GM23248 (cell line): ENCODE measurements around the gene APBA3. TPM values are rescaled to one million over a fixed set of nuclear protein-coding genes. Genes with fewer than 3 reads are reported as not detected.

Experiments
- DNase-seq: peaks from one replicate; pipeline ENCODE4 v3.0.0-alpha.2; 2015
- H2AFZ ChIP-seq: fragments of 200-600 bp; sonication (generic); 2 replicates; pipeline ENCODE4 v1.6.1; 2016; ENCODE audit warnings: antibody characterized with exemption
- H3F3A ChIP-seq: fragments of 200-600 bp; sonication (generic); 2 replicates; pipeline ENCODE4 v1.6.1; 2016; ENCODE audit warnings: mild to moderate bottlenecking, antibody characterized with exemption, mixed run types; ENCODE audit not compliant: insufficient read depth
- H3K27ac ChIP-seq: fragments of 200-600 bp; sonication (generic); 2 replicates; pipeline ENCODE4 v1.5.1; 2016; ENCODE audit warnings: mild to moderate bottlenecking
- H3K27me3 ChIP-seq: fragments of 200-600 bp; sonication (generic); replicated peaks from 2 replicates; pipeline ENCODE4 v1.6.1; 2016; ENCODE audit warnings: mild to moderate bottlenecking; ENCODE audit not compliant: insufficient read depth
- H3K36me3 ChIP-seq: fragments of 200-600 bp; sonication (generic); 2 replicates; pipeline ENCODE4 v1.6.1; 2016; ENCODE audit warnings: low read depth, mild to moderate bottlenecking
- H3K4me1 ChIP-seq: fragments of 200-600 bp; sonication (generic); 2 replicates; pipeline ENCODE4 v1.6.1; 2016; ENCODE audit warnings: mild to moderate bottlenecking; ENCODE audit not compliant: insufficient read depth
- H3K4me2 ChIP-seq: fragments of 200-600 bp; sonication (generic); one replicate; pipeline ENCODE4 v1.6.1; 2016; ENCODE audit warnings: mild to moderate bottlenecking; ENCODE audit not compliant: unreplicated experiment
- H3K4me3 ChIP-seq: fragments of 200-600 bp; sonication (generic); 2 replicates; pipeline ENCODE4 v1.5.1; 2016; ENCODE audit warnings: mild to moderate bottlenecking
- H3K79me2 ChIP-seq: fragments of 200-600 bp; sonication (generic); 2 replicates; pipeline ENCODE4 v1.6.1; 2016; ENCODE audit warnings: mild to moderate bottlenecking; ENCODE audit not compliant: insufficient read depth
- H3K9ac ChIP-seq: fragments of 200-600 bp; sonication (generic); 2 replicates; pipeline ENCODE4 v1.6.1; 2016; ENCODE audit warnings: mild to moderate bottlenecking
- H3K9me2 ChIP-seq: fragments of 200-600 bp; sonication (generic); 2 replicates; pipeline ENCODE4 v1.6.1; 2016; ENCODE audit warnings: mixed run types, mild to moderate bottlenecking, moderate library complexity; ENCODE audit not compliant: insufficient read depth
- H3K9me3 ChIP-seq: fragments of 200-600 bp; sonication (generic); one replicate; pipeline ENCODE4 v1.6.1; 2017; ENCODE audit warnings: low read depth
- H4K20me1 ChIP-seq: fragments of 200-600 bp; sonication (generic); 2 replicates; pipeline ENCODE4 v1.6.0; 2016; ENCODE audit not compliant: insufficient read depth
- EZH2 ChIP-seq: fragments of 200-600 bp; sonication (generic); IDR thresholded peaks from 2 replicates; pipeline ENCODE4 v1.6.1; 2018; ENCODE audit warnings: antibody characterized with exemption, mild to moderate bottlenecking; ENCODE audit not compliant: insufficient read depth, poor library complexity, severe bottlenecking
- EZH2phosphoT487 ChIP-seq: fragments of 200-600 bp; sonication (generic); IDR thresholded peaks from 2 replicates; pipeline ENCODE4 v1.6.1; 2018; ENCODE audit warnings: antibody characterized with exemption, moderate library complexity, mild to moderate bottlenecking, low read depth; ENCODE audit not compliant: insufficient read depth
- WGBS, 2 experiments: methylation state at CpG; one replicate each; pipeline ENCODE4 v1.1.6; 2015 to 2017; ENCODE audit warnings: low lambda C conversion rate in 2 of 2, low coverage in 1 of 2; ENCODE audit errors: missing lambda C conversion rate in 2 of 2; 5-methylcytosine and 5-hydroxymethylcytosine counted together
- in situ Hi-C: fragments of 300-500 bp; cut with MboI; formaldehyde crosslinking; loops from 2 replicates; pipeline ENCODE4 v1.15.0; 2020
- polyA plus RNA-seq: library from polyadenylated mRNA; unstranded; fragments of >200 nt; fragmentation: Nextera tagmentation; extraction: Ambion mirVana; gene quantifications from 2 replicates; pipeline ENCODE4 v1.2.1, GENCODE V29; 2016
- total RNA-seq: library from RNA; depleted of rRNA; stranded (reverse); fragments of >200 nt; shearing (Covaris generic); gene quantifications from 2 replicates; pipeline ENCODE4 v1.2.3, GENCODE V29; 2014

Gene APBA3
- total and polyA plus RNA-seq, 2 experiments from 2014 or later = 16.9 to 28.3 TPM

- Histone ChIP-seq H3K9ac (no peak overlapping the region), H3K9me2 (no peaks in the 10 kb centered on the region), H3K79me2 (no peaks in the 10 kb centered on the region), H3K36me3 (no peaks in the 10 kb centered on the region), H3K4me3 (no peak overlapping the region), H3K9me3 (no peaks in the 10 kb centered on the region), H3K4me1 (no peaks in the 10 kb centered on the region), H4K20me1 (no peaks in the 10 kb centered on the region), H2AFZ (no peak overlapping the region), H3K27me3 (no peaks in the 10 kb centered on the region), H3K27ac (no peak overlapping the region), H3F3A (no peaks in the 10 kb centered on the region), H3K4me2 (no peak overlapping the region)
- WGBS, 2 experiments = 85 to 87% methylated on average over 31 to 33 of the region's 33 CpGs
- TF ChIP-seq EZH2phosphoT487 = no peak
- TF ChIP-seq EZH2 = no peak
- DNase-seq = no peak
- in situ Hi-C loops = no loop called here
Observed at GRCh38 chr19:3808420-3809143, 47.1 kb upstream of the APBA3 start.

- no peak for DNase-seq
- TF ChIP-seq EZH2 = no peak
- no peak for TF ChIP-seq EZH2phosphoT487
Observed at GRCh38 chr19:3807574-3808354, 46.3 kb upstream of the APBA3 start.

GRCh38 chr19:3807131-3807480 is 45.6 kb upstream of the APBA3 start:
- H3K79me2 ChIP-seq = no peaks in the 10 kb centered on the region
- 73 to 80% methylated on average over 19 of the region's 19 CpGs for WGBS, 2 experiments
- no peaks in the 10 kb centered on the region for H3K36me3 ChIP-seq
- H3F3A ChIP-seq = no peaks in the 10 kb centered on the region
- no peak overlapping the region for H3K4me2 ChIP-seq
- no peak overlapping the region for H2AFZ ChIP-seq
- TF ChIP-seq EZH2phosphoT487 = no peak
- TF ChIP-seq EZH2 = no peak
- no peak for DNase-seq
- H3K27me3 ChIP-seq = peaks cover 4% of the 10 kb centered on the region
- in situ Hi-C loops = no loop called here
- H3K9me3 ChIP-seq = no peaks in the 10 kb centered on the region
- no peak overlapping the region for H3K27ac ChIP-seq
- no peaks in the 10 kb centered on the region for H4K20me1 ChIP-seq
- no peaks in the 10 kb centered on the region for H3K4me1 ChIP-seq
- H3K4me3 ChIP-seq = no peak overlapping the region
- H3K9me2 ChIP-seq = no peaks in the 10 kb centered on the region
- H3K9ac ChIP-seq = no peak overlapping the region

More at GRCh38 chr19:3807574-3808354, 46.3 kb upstream of the APBA3 start:
- Histone ChIP-seq H3K27ac (no peak overlapping the region), H3F3A (no peaks in the 10 kb centered on the region), H3K4me1 (no peaks in the 10 kb centered on the region), H3K9me2 (no peaks in the 10 kb centered on the region), H3K9ac (no peak overlapping the region), H4K20me1 (no peaks in the 10 kb centered on the region), H3K36me3 (no peaks in the 10 kb centered on the region), H3K27me3 (no peaks in the 10 kb centered on the region), H3K9me3 (no peaks in the 10 kb centered on the region), H3K4me3 (no peak overlapping the region), H3K79me2 (no peaks in the 10 kb centered on the region), H2AFZ (no peak overlapping the region), H3K4me2 (no peak overlapping the region)
- in situ Hi-C loops = no loop called here
- 86 to 89% methylated on average over 35 of the region's 35 CpGs for WGBS, 2 experiments

- no peaks in the 10 kb centered on the region for H3K9me3 ChIP-seq
- H3K4me3 ChIP-seq = no peak overlapping the region
- H2AFZ ChIP-seq = no peak overlapping the region
- no peaks in the 10 kb centered on the region for H3K79me2 ChIP-seq
- H3K9ac ChIP-seq = no peak overlapping the region
- H3K4me2 ChIP-seq = no peak overlapping the region
- H4K20me1 ChIP-seq = no peaks in the 10 kb centered on the region
- H3K27ac ChIP-seq = no peak overlapping the region
- H3F3A ChIP-seq = no peaks in the 10 kb centered on the region
- DNase-seq = no peak
- in situ Hi-C loops = no loop called here
- H3K4me1 ChIP-seq = no peaks in the 10 kb centered on the region
- H3K9me2 ChIP-seq = no peaks in the 10 kb centered on the region
- WGBS, 2 experiments = 68 to 69% methylated on average over 14 to 29 of the region's 29 CpGs
- TF ChIP-seq EZH2 = no peak
- TF ChIP-seq EZH2phosphoT487 = no peak
- H3K27me3 ChIP-seq = peaks cover 16% of the 10 kb centered on the region
- H3K36me3 ChIP-seq = no peaks in the 10 kb centered on the region
Observed at GRCh38 chr19:3805859-3806258, 44.4 kb upstream of the APBA3 start.
